ENCODE measurements around the gene MOB1A.
"Not testable (repeated sequence)": the region's sequence is repeated elsewhere in the genome, so short reads cannot be mapped to it uniquely, and the experiment has no call there.

The MOB1A gene

GRCh38 chr2:74178211-74179062 is at the start of gene MOB1A:
Gene MOB1A, minus strand, starts transcription at chr2:74178879. Its CDS starts 205 bp downstream, at chr2:74178674.
- DNase-seq: peak; percentile 98

DNA sequence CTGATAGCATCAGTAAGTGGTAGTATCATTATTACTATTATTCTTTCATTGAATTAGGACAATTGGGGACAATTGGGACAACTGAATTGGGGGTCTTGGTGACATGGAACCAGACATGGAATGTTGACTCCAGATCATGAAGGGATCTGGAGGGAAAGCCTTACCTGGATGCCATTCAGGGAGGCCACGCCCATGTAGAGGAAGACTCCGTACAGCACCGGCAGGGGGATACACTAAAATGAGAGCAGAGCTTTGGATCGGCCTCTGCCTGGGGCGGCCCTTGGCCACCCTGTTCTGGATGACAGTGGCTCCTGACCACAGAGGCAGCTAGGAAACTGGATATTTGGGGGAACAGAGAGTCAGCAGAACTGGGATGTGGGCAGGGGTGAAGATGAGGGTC is 49.0 kb upstream of the MOB1A start:
- no peak for DNase-seq

DNA sequence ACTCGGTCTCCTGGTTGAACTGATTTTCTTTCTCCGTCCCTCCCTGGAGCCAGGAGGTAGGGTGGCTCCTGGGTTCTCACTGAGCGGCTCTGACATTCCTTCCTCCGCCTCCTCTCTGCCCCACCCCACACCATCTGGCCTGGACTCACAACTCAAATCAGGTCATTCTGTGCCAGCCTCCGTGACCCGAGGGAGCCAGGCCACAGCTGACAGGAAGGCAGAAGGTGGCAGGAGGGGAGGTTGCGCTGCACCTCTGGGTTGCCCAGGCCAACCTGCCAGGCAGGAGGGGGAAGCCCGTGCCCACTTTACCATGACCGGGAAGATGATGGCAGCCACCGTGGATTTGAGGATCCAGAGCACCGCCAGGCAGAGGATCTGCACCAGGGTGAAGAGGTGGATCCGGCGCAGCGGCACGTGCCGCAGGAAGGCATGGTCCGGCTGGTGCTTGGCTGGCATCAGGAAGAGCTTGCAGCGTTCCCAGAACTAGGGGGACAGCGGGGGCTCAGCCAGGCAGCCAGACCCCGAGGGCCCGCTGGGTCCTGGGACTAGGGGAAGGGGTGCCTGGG is 48.1 kb upstream of the MOB1A start:
- DNase-seq: no peak

DNA sequence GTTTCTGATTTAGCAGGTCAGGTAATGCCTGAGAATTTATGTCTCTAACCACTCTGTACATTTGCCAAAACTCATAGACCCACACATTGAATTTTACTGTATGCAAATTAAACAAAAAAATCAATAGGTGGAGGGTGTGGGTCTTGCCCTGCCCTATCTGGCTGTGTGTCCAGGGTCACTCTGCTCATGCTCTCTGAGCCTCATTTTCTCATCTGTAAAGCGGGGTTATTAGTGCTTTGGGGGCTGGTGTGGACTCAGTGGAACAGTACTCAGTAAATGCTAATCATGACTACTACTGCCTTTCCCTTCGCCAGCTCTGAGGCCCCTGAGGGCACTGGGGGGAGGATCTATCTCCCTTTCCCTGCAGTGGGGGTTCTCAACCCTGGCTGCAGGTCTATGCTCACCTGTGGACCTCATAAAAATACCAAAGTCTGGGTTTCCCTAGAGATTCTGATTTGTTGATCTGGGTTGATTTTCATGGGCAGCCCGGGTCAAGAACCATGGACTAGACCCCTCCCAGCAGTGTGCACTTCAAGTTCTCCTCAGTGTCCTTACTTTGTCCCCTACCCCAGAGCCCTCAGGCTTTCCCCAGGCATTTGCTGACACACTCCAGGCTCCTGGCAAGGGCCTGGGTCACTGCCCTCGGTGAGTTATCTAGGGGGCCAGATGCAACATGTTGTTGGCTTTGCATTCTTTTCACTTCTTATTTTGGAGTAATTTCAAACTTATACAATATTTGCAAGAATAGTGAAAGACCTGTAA is 47.2 kb upstream of the MOB1A start:
- no peak for DNase-seq

DNA sequence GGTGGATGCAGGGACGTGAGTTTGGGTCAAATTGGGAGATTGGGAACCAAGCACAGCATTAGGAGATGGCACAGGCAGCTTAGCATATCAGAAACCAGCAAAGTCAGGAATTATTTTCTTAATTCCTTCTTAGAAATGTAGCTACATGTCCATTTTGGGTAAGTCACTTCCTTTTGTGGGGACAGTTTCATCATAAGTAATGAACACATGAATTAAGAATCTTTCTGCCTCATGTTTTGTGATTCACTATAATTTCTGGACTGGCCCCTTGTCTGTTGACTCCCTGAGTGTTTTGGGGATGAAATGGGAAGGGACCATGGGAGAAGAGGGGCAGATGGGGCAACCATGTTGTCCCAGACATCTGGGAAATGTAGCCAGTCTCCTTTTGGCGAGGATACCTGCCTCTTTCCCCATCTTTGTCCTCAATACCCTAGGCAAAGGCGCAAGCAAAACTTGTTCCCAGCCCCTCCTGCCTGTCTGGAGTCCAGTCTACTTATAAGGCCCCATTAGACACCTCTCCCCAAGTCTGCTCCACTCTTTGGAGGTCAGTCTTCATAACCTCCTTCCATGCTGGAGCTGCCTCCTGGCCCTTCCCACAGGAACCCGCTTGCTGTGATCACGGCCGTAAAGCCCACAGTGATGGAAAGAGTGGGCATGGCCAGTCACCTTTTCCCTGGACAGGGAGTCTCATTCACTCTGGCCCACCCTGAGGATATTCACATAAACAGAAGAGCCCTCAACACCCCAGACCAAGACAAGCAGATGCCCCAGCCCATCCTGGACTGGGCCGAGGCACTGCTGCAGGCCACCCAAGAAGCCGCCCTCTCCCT is 45.5 kb upstream of the MOB1A start:
- DNase-seq: no peak

DNA sequence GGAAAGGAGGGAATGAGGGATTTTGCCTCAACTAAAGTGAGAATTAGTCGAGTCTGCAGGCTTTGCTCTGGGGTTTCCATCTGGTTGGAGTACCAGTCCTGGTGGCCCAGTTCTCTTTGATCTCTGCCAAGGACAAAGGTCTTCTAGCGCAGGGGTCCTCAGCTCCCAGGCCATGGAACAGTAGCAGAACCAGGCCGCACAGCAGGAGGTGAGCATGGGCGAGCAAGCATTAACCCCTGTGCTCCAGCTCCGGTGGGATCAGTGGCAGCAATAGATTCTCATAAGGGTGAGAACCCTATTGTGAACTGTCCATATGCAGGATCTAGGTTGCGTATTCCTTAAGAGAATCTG is 43.6 kb upstream of the MOB1A start:
- DNase-seq: no peak

DNA sequence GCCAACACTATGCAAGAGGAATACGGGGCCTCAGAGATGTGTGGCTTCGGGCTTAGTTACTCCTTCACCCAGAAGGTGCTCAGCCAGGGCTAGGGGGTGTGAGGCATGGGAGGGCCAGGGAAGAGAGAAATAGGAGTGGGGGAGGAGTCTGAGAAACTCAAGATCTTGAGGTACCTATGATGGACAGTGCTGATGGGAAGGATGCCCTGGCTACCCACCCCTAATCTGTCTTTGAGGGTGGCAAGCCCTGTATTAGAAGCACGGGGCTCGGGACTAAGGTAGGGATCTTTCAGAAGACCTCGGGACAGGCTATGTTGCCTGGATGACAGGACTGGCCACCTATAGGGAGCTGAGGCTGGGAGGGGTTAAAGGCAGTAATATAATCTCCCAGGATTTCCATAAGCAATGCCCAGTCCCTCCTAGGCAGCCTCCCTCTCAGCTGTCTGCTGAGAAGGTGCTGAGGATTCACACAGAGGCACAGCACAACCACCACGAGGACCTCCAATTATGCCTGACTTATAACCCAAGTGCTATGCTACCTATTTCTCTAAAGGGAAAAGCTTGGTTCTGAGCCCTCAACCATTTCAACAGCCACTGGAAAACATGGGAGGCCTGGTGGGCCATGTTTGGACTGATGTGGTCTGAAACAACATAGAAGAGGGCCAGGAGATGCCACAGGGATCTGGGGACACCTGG is 43.1 kb upstream of the MOB1A start:
- DNase-seq: no peak

DNA sequence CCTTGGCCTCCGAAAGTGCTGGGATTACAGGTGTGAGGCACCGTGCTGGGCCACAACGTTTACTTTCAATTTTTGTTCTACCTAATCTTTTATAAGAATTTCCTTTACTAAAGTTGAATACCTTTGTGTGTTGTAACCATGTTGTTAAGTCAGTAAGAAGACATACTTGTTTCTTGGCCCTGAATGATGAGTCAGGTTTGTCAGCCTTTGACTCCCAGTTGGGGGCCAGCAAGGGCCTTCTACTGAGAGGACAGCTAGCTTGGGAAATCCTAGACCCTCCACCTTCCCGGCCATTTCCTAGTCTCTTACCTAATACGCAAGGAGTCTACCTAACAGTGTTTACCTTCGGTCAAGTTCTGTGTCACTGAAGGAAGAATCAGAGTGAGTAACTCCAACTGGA is 42.4 kb upstream of the MOB1A start:
- DNase-seq: no peak

DNA sequence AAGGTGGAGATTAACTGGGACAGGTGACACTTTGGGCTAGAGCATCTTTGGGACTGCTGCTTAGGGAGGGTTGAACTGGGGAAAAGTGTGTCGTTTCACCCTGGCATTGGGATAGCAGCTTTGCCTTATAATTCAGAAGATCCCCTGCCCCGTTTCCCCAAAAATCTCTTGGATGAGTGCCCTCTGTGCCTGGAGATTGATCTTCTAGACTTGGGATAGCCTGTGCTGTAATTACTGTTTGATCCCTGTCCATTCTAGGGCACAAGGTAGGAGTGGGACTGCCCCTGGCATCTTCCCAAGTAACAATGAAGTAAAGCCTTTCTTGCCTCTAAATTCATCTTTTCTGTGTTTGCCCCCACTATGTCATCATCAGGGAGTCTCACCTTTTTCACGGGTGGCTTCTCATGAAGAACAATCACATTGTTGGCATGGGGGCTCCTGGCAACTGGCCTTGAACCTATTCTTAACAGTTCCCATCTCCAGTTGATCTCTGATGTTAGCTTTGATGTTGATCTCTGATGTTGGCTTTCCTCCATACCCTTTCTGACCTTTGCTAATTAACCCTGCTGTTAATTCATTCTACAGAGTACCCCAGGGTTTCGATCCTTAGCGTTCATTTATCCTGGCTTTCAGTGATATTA is 41.3 kb upstream of the MOB1A start:
- no peak for DNase-seq

GRCh38 chr2:74216642-74217041 is 38.0 kb upstream of the MOB1A start:
- DNase-seq: no peak

DNA sequence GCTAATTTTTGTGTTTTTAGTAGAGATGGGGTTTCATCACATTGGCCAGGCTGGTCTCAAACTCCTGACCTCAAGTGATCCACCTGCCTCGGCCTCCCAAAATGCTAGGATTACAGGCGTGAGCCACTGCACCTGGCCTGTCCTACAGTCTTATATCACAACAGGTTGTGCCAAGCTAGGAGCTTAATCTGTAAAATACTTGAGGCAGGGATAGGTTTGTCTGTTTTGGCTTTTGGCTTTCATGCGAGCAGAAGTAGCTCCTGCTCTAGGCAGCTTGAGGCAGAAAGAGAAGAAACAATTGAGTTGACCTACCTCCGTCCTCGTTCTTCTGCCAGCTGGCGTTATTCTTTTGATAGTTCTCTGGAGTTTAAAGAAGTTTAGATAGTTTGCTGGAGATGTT is 37.1 kb upstream of the MOB1A start:
- not testable (repeated sequence) for DNase-seq

GRCh38 chr2:74212702-74213410 is 34.2 kb upstream of the MOB1A start:
- DNase-seq: no peak

GRCh38 chr2:74206180-74206688 is 27.6 kb upstream of the MOB1A start:
- DNase-seq: peak; percentile 60

DNA sequence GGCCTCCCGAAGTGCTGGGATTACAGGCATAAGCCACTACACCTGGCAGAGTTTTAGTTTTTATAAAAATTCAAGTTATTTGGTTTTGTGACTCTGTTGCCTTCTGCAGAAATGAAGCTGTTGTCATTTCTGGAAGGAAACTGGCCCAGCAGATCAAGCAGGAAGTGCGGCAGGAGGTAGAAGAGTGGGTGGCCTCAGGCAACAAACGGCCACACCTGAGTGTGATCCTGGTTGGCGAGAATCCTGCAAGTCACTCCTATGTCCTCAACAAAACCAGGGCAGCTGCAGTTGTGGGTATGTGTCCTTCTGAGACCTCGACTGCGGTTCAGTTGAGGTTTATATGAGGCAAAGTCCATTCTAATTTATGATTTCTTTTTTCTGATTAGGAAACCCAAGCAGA is 26.9 kb upstream of the MOB1A start:
- DNase-seq: no peak

DNA sequence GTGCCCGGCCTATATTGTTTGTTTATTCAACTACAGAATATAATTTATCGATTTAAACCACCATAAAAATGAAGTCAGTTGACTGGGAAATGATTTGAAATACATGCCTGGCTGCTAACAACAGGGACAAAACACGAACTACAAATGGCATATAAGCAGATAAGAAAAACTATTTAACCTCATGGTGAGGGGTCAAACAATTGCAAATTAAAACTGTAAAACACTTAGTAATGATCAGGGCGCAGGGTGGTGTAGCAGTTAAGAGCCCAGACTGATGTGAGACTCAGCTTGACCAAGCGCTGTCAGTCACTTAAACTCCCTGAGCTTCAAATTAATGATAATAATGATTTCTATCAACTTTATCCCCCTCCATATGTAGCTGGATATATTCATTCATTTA is 26.4 kb upstream of the MOB1A start:
- no peak for DNase-seq

GRCh38 chr2:74204436-74204835 is 25.8 kb upstream of the MOB1A start:
- DNase-seq: no peak

DNA sequence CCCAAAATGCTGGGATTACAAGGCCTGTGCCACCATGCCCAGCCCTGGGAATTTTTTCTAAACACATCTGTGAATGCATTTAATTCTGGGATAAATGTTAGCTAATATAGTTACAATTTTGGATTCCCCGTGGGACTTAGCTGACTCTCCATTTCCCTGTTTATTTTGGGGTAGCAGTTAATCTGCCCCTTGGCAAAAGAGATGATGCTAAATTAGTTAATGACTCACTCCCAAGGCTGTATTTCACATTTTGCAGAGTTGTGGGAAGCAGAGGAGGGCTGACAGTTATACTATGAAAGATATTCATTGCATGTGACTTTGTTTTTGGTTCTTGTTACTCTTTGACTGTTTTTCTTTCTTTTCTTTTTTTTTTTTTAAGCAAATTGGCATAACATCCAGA is 22.9 kb upstream of the MOB1A start:
- no peak for DNase-seq

DNA sequence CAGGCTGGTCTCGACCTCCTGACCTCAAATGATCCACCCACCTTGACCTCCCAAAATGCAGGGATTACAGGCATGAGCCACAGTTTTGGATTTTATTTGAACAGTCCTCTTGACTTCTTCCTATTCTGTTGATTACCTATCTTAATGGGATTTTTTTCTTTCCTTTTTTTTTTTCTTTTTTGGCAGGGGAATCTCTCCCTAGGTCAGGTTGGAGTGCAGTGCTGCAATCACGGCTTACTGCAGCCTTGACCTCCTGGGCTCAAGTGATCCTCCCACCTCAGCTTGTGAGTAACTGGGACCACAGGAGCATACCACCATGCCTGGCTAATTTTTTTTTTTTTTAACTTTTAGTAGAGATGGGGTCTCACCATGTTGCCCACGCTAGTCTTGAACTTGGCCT is 22.5 kb upstream of the MOB1A start:
- no peak for DNase-seq

- no peak for DNase-seq
These were observed 21.2 kb upstream of the MOB1A start for GRCh38 chr2:74199871-74200305.

DNA sequence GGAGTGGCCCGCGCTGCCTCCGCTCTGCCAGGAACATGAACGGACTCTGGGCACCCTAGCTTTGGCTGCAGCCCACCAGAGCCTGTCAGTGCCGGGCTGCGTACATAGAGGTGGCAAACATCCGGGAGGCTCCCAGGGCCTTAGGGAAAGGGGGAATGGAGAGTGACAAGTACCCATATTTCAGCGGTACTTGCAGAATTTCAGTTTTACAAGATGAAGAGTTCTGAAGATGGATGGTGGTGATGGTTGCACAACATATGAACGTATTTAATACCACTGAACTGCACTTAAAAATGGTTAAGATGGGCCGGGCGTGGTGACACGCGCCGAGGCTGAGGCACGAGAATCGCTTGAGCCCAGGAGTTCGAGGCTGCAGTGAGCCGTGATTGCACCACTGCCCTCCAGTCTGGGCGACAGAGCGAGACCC is 20.6 kb upstream of the MOB1A start:
- no peak for DNase-seq
